SKM-1 treated with dmso at 0.1 percent for 144 hours (cell line): Measurements from ENCODE around the gene PDE2A.
"Not testable (repeated sequence)": the region's sequence is repeated elsewhere in the genome, so short reads cannot be mapped to it uniquely, and the experiment has no call there.

ENCODE experiments used
- DNase-seq: peaks from one replicate; lab custom pipeline; 2025; ENCODE audit not compliant: unreplicated experiment; lab: John Stamatoyannopoulos, UW

Gene PDE2A

DNA sequence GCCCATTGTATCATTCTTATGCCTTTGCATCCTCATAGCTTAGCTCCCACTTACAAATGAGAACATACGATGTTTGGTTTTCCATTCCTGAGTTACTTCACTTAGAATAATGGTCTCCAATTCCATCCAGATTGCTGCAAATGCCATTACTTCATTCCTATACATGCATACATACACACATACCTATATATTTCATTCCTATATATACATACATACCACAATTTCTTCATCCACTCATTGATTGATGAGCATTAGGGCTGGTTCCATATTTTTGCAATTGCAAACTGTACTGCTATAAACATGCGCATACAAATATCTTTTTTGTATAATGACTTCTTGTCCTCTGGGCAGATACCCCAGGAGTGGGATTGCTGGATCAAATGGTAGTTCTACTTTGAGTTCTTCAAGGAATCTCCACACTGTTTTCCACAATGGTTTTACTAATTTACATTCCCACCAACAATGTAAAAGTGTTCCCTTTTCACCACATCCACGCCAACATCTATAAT lies 119.2 kb downstream of the PDE2A start:
- DNase-seq: not testable (repeated sequence)

DNA sequence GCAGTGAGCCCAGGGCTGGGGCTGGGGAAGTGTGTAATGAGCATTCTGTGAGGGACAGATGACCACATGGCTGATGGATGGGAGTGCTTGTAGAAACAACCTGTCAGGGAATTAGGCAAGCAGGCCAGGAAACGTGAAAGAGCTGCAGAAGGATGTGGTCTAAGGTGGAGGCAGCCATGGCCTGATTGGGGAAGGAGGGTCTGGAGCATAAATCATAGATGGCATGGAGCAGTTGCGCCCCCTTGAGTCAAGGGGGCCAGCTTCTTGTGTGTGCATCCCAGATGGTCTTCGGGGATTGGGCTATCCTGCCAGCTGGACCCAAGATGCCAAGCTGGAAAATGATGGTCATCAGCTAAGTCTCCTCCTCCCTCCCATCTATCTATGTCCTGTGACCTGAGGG lies 120.5 kb downstream of the PDE2A start:
- no peak for DNase-seq

DNA sequence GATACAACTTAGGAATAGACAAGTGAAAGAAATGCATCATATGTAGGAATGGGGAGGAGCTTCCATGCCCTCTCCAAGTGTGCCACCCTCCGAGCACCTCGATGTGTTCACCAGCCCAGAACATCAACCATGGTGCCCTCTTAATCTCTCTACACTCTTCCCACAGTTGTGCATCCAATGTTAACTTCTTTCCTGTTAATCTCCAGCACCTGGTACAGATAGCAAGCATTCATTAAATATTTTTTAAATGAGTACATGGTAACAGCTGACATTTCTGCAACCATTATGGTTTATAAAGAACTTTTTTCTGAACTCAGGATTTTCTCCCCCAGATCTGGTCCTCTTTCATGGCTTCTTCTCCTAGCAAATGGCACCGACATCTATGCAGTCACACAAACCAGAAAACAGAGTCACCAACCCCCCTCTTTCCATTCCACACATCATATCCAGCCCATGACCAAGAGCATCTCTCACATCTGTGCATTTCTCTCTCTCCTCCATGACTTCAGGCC lies 121.8 kb downstream of the PDE2A start:
- no peak for DNase-seq

DNA sequence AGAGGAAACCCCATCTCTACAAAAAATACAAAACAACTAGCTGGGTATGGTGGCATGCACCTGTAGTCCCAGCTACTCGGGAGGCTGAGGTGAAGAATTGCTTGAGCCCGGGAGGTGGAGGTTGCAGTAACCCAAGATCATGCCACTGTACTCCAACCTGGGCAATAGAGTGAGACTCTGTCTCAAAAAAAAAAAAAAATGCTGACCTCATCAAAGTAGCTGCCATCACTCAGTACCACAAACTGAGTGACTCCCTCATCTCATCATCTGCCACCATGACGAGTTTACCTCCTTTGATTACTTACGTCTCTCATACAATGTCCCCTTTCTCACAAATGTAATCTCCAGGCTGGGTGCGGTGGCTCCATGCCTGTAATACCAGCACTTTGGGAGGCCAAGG lies 122.7 kb downstream of the PDE2A start:
- DNase-seq: no peak

DNA sequence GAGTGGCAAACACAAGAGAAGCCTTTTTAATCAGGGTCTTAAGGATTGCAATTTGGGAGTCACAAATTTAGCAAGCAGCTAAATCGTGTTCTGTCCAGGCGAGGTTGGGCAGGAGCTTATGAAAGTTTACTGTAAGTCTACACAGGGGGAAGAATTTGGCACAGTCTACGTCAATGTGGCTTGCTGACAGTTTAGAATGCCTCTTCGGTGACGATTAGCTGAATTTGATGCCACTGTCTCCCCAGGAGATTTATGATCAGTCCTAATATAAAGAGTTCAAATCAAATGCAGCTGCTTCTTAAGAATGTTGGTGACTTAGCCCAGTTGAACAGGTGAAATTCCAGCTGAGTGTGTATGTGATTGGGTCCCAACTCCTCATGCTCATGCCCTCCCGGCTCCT lies 125.8 kb downstream of the PDE2A start:
- DNase-seq: no peak

DNA sequence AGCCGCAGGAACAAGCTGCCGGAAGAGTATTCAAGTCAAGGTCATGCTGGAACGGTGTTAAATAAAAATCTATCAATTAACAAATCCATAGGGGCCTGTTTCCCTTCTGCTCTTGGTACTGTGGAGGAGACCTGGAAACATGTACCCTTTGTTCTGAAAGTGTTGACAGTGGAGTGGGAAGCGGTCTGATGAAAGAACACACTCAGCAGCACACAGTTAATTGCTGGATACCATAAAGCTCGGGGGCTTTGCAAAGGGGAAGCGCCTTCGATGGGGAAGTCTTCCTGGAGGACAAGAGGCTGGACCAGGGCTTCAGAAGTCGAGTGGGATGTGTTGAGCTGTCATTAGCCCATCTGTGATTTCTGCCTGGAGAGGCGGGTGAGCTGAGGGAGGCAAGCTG lies 127.4 kb downstream of the PDE2A start:
- no peak for DNase-seq

DNA sequence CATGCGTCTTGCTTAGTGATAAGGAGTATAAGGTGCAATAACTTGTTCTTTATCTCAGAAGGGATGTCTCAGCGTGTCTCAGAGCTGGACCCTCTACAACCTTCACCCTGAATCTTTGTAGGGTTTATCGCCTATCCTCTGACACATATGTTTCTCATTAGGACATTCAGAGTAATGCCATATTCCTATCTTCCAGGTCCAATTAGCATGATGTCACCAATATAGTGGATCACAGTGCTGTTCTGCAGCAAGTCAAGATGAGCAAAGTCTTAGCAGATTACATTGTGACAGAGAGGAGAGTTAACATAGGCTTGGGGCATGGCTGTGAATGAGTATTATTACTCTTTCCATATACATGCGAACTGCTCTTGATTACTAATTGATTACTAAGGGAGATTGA lies 129.6 kb downstream of the PDE2A start:
- no peak for DNase-seq

DNA sequence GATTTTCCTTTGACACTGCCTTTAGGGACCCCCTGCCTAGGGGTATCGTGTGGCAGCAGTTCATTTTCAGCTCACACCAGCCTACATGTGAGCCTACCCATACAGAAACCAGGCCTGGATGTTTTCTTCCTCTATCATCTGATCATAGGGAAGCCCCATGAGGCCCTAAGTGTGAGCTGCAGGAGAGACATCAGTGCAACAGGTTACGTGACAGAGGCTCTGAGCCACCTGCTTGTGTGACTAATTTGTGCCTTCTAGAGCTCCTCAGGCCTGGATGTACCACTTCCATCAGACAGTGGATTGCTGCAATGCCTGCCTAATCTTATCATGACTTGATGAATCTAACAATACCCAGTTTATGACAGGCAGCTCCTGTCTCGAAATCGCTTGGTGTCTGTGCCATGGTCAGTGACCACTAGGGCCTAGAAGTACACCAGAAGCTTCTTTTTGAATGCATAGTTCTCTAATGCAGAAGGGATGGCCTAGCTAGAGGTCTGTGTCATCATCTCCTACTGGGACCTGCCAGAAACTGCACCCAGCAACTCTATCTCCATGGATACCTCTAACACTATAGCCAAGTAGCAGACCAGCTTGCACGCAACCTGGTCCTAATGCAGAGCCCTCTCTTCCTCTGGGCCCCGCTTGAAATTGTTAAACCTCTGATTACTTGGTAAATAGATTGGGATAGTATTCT lies 130.2 kb downstream of the PDE2A start:
- no peak for DNase-seq

DNA sequence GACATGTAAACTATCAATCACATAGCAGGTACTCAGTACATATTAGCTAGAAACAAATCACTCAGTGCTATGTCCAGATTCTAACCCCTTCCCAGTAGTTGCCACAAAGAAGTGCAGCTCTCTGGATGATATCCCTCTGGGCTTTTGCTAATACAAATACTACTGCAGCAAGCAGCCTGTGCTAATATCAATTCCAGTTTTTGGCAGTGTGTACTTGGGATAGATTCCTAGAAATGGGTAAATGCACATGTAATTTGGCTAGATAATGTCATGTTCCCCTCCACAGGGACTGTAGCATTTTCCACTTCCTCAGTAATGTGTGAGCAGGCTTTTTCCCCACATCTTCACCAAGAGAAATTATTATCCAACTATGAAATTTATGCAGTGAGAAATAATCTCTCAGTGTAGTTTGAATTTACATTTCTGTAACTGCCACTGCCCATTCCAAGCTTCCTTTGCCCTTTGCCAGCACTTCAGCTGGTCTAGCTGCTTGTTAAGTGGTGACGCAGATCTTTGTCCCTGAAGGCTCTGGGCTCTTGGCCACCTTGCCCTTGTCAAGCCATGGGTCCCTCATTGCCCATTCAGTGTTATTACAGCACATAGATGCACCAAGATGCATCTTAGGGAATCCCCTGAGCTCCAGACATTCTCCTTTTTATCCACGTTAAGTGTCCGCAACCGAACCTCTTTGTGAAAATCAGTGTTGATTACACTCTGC lies 132.8 kb downstream of the PDE2A start:
- no peak for DNase-seq

DNA sequence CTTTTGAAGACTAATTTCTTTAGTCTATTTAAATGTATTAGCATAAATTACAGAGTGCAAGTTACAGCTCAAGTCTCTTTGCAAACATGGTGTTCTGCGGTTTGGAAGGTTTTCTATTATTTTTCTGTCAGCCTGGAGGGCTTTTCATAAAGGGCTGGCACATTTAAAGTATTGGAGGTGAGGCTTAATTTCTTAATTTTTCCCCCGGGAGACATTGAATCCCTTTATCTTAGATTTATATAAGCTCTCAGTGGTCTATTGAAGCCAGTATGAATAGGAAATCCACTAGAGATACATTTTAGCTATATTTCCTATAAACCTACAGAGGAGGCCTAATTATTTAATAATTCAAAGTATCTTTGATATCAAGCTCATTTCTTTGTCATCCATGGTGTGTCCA lies 137.2 kb downstream of the PDE2A start:
- no peak for DNase-seq

DNA sequence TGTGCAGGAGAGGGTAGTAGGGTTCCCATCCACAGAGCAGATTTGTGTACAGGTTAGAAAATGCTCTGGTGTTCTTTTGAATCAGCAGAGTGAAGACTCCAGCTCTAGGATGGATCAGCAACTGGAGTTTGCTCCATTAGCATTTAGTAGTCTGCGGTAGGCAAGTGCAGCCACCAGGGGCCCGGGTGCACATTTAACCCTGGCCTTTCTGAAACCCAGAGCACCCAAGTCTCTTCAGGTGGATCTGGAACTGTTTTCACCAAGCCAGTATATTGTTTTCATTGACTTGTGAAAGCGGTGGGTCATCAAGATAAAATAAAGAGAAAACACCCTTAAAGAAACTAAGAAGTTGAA lies 139.1 kb downstream of the PDE2A start:
- no peak for DNase-seq

DNA sequence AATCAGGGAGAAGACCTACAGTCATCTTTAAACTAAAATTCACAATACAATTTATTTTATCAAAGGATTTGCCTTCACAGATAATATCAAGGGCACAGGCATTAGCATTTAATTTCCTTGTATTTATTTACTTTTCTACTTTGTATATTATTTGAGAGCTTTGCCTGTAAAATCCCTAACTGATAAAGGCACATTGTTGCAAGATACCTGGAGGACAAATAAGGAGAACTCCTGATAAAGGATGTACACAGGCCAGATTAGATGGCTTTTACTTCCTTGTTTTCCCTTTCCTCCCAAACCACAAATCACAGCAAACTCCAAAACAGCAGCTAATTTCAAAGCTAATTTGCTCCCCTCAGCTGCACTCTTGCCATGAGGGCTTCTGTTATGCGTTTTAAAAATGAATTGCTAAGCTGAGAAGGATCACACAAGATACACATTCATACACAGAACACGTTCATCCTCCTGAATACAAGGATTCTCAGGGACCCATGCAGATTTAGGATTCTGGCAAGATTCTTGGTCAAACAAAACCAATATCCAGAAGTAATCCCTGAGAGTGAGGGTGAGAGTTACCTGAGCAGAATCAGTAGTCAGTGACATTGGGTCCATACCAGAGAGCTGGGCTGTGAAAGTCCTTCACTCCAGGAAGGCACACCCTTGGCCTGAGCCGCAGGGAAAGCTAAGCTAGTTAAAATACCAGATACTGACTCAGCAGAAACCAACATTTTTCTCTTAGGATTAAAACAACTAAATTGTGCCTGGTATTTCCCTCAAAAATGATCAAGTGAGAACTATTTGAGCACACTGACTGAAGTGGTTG lies 139.6 kb downstream of the PDE2A start:
- no peak for DNase-seq

DNA sequence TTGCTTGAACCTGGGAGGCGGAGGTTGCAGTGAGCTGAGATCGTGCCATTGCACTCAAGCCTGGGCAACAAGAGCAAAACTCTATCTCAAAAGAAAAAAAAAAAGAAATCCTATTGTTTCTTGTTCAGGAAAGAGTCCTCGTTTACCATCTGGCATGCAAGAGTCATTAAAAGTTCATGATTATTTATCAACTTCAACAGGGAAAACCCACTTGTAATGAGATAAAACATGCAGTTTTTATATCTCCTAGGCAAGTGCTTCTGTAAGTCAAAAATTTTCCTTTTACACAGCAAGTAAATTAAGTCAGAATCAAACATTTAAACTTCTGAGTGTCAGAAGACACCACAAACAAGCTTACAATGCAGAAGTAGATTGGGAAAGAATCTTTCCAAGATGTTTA lies 145.2 kb downstream of the PDE2A start:
- no peak for DNase-seq

DNA sequence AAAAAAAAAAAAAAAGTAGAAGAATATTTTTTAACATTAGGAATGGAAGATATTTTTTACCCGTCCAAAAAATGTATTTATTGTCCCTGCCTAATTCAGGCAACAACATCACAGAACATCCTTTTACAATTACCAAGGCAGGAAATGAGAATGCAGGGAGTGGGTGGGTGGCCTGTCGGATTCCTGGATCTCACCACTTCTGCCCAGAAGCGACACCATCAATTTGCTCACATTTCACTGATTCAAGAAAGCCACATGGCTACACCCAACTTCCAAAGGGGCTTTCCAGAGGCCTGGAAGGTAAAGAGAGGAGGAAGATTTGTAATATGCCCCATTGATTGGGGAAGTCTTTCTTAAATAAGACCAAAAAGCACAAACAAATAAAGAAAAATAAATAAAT lies 146.1 kb downstream of the PDE2A start:
- DNase-seq: no peak
